Endothelial cell of umbilical vein (primary cell): ENCODE results near the gene KCNQ5. TPM values are rescaled to one million over a fixed set of nuclear protein-coding genes. Genes with fewer than 3 reads are reported as not detected.

Source experiments
- BruUV-seq: library from RNA; stranded (reverse); fragments of 400-500 nt; replicated peaks from 2 replicates; lab custom pipeline; 2021; lab: Mats Ljungman, UMichigan
- CTCF ChIA-PET: fragments of 300-600, 350-600 bp; sonication (Branson Sonifier 250); formaldehyde crosslinking; loops from one replicate; lab custom pipeline; 2021; ENCODE audit warnings: antibody characterized with exemption, inconsistent platforms; lab: Charles Lee
- POLR2A ChIA-PET: fragments of 300-600, 350-600 bp; sonication (Branson Sonifier 250); formaldehyde crosslinking; loops from one replicate; lab custom pipeline; 2021; ENCODE audit warnings: antibody characterized with exemption, inconsistent platforms; lab: Charles Lee
- DNase-seq: peaks from one replicate; pipeline ENCODE4 v3.0.0-alpha.2; 2011; ENCODE audit warnings: low read depth, low spot score
- FAIRE-seq: peaks from 2 replicates; lab custom pipeline; 2011; peaks lifted over from hg19 to GRCh38; lab: Jason Lieb, UNC
- H2AFZ ChIP-seq: 2 replicates; pipeline ENCODE4 v1.6.0; 2012; ENCODE audit warnings: low read depth, low read length, control low read depth, inconsistent platforms
- H3K27ac ChIP-seq: 2 replicates; pipeline ENCODE4 v1.5.1; 2011; ENCODE audit warnings: low read depth, mild to moderate bottlenecking, control low read depth, low read length, moderate library complexity; ENCODE audit not compliant: insufficient read depth
- H3K27me3 ChIP-seq, 2 experiments: 2 replicates each; pipeline versions ENCODE4 v1.6.0 to v1.6.1; 2011; ENCODE audit warnings: low read length in 2 of 2, mixed read lengths in 1 of 2; ENCODE audit not compliant: control insufficient read depth in 2 of 2, insufficient read depth in 2 of 2
- H3K36me3 ChIP-seq, 2 experiments: 2 replicates in 1 of 2; 3 replicates in 1 of 2; pipeline ENCODE4 v1.5.1; 2011; ENCODE audit warnings: low read length in 2 of 2, mild to moderate bottlenecking in 1 of 2, moderate library complexity in 1 of 2; ENCODE audit not compliant: control insufficient read depth in 2 of 2, insufficient read depth in 2 of 2; ENCODE audit errors: extremely low read depth in 1 of 2
- H3K4me1 ChIP-seq: 3 replicates; pipeline ENCODE4 v1.5.1; 2011; ENCODE audit warnings: mild to moderate bottlenecking, low read length; ENCODE audit not compliant: control insufficient read depth, insufficient read depth; ENCODE audit errors: extremely low read depth
- H3K4me2 ChIP-seq: 2 replicates; pipeline ENCODE4 v1.6.1; 2011; ENCODE audit warnings: low read length, control low read depth, mixed read lengths; ENCODE audit not compliant: insufficient read depth
- H3K4me3 ChIP-seq, 3 experiments: fragments of 200-600 bp in 1 of 3; sonication (generic), shearing (Covaris generic) in 1 of 3; replicated peaks in 1 of 3; 2 replicates each; pipeline ENCODE4 v1.5.1; 2011 to 2016; ENCODE audit warnings: control low read depth in 3 of 3, low read length in 3 of 3, mild to moderate bottlenecking in 2 of 3, inconsistent platforms in 1 of 3, low read depth in 1 of 3, moderate library complexity in 1 of 3; ENCODE audit not compliant: insufficient read depth in 1 of 3
- H3K79me2 ChIP-seq: 2 replicates; pipeline ENCODE4 v1.6.0; 2012; ENCODE audit warnings: low read length, inconsistent platforms; ENCODE audit not compliant: control insufficient read depth, insufficient read depth
- H3K9ac ChIP-seq: replicated peaks from 2 replicates; pipeline ENCODE3; 2011; ENCODE audit warnings: low read length, control low read depth; ENCODE audit not compliant: insufficient read depth; ENCODE audit errors: extremely low read depth
- H3K9me1 ChIP-seq: replicated peaks from 3 replicates; pipeline ENCODE4 v1.6.0; 2011; ENCODE audit warnings: mild to moderate bottlenecking, low read length; ENCODE audit not compliant: control insufficient read depth, insufficient read depth; ENCODE audit errors: extremely low read depth
- H3K9me3 ChIP-seq: replicated peaks from 2 replicates; pipeline ENCODE4 v1.5.1; 2012; ENCODE audit warnings: low read length, inconsistent platforms; ENCODE audit not compliant: control insufficient read depth, insufficient read depth
- H4K20me1 ChIP-seq: replicated peaks from 2 replicates; pipeline ENCODE3; 2011; ENCODE audit warnings: mild to moderate bottlenecking, low read length; ENCODE audit not compliant: control insufficient read depth, insufficient read depth; ENCODE audit errors: extremely low read depth
- EZH2 ChIP-seq: IDR thresholded peaks from 2 replicates; pipeline ENCODE4 v1.6.1; 2012; ENCODE audit warnings: borderline replicate concordance, low read depth, mild to moderate bottlenecking, moderate library complexity, low read length, inconsistent platforms; ENCODE audit not compliant: severe bottlenecking
- FOS ChIP-seq: IDR thresholded peaks from 2 replicates; pipeline ENCODE4 v1.6.1; 2011; ENCODE audit warnings: mild to moderate bottlenecking, low read length, moderate library complexity, borderline replicate concordance; ENCODE audit not compliant: insufficient read depth
- GATA2 ChIP-seq: IDR thresholded peaks from 2 replicates; pipeline ENCODE4 v1.7.0; 2011; ENCODE audit warnings: low read depth, mild to moderate bottlenecking, moderate library complexity, mixed read lengths, low read length; ENCODE audit not compliant: insufficient read length, insufficient read depth
- JUN ChIP-seq: IDR thresholded peaks from 2 replicates; pipeline ENCODE4 v1.6.1; 2011; ENCODE audit warnings: borderline replicate concordance, low read depth; ENCODE audit not compliant: insufficient read length, insufficient read depth
- MYC ChIP-seq: IDR thresholded peaks from one replicate; pipeline ENCODE4 v1.6.1; 2011; ENCODE audit warnings: mild to moderate bottlenecking, low read depth, low read length
- POLR2A ChIP-seq: IDR thresholded peaks from 2 replicates; pipeline ENCODE4 v1.6.1; 2012; ENCODE audit warnings: low read depth, mild to moderate bottlenecking, control low read depth, low read length
- POLR2AphosphoS5 ChIP-seq: IDR thresholded peaks from 2 replicates; pipeline ENCODE4 v1.6.1; 2012; ENCODE audit warnings: low read depth, mild to moderate bottlenecking, control low read depth, low read length, moderate library complexity; ENCODE audit not compliant: insufficient read depth
- dilution Hi-C: fragments of 300-500 bp; cut with MboI; formaldehyde crosslinking; loops from one replicate; pipeline ENCODE4 v1.15.0; 2019; ENCODE audit warnings: low sequenced_read_pairs; ENCODE audit not compliant: extremely low pct_ligation_motif_present
- intact Hi-C: fragments of 100-400 bp; cut with micrococcal nuclease; formaldehyde crosslinking; loops from one replicate; pipeline ENCODE4 v1.10.0; 2022
- polyA plus RNA-seq, 4 experiments: library from polyadenylated mRNA; depleted of rRNA in 3 of 4; stranded (reverse) in 3 of 4; unstranded in 1 of 4; fragments of >200 nt; gene quantifications; 2 replicates each; pipeline versions ENCODE4 v1.2.1 to v1.2.3, GENCODE V29; 2011 to 2012; ENCODE audit warnings: missing spikeins in 1 of 4
- total RNA-seq: library from RNA; stranded (reverse); gene quantifications from 2 replicates; pipeline ENCODE4 v1.2.3, GENCODE V29; 2021
- TF ChIP-seq, protein P1 (sequence below): IDR thresholded peaks from 2 replicates; pipeline ENCODE4 v1.6.1; 2011; ENCODE audit not compliant: insufficient read depth, insufficient read length
- TF ChIP-seq, protein P2 (sequence below), 2 donors: IDR thresholded peaks; 1 replicate in 1 of 2; 2 replicates in 1 of 2; pipeline ENCODE4 v1.5.1; 2011; ENCODE audit warnings: low read length in 2 of 2, mild to moderate bottlenecking in 2 of 2, moderate library complexity in 2 of 2, control low read depth in 1 of 2, inconsistent platforms in 1 of 2, low read depth in 1 of 2; ENCODE audit not compliant: insufficient read depth in 1 of 2; ENCODE audit errors: extremely low read depth in 1 of 2

KCNQ5 gene
- total and polyA plus RNA-seq, 2 donors (not counting 3 experiments of a cell fraction or from before 2014, with no cell fraction given), result 0.22 TPM; not detected in 1

DNA sequence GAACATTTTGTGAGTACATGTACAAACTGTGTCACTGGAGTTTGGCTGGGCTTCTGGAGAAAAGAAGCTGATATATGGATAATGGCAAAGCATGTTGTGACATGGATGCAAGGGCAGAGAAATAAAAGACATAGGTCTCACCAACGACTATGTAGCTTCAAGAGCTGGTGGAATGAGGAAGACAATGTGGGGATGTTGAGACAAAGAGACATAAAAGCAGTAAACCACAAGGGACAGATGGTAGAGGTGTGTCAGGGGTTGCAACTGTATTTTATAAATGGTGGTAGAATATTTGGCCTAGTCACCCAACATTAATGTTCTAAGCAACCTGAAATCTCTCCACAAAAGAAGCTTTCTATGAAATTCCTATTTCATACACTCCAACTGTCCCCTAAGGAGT lies 199.0 kb downstream of the KCNQ5 start:
- H3K4me3 ChIP-seq, result no peak overlapping the region
- H3K4me2 ChIP-seq, result no peak overlapping the region
- TF ChIP-seq JUN (no peak), EZH2 (no peak), POLR2AphosphoS5 (no peak), GATA2 (no peak), POLR2A (no peak), FOS (no peak), MYC (no peak)
- TF ChIP-seq, protein P1, sequence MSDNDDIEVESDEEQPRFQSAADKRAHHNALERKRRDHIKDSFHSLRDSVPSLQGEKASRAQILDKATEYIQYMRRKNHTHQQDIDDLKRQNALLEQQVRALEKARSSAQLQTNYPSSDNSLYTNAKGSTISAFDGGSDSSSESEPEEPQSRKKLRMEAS, result no peak
- TF ChIP-seq, protein P2, sequence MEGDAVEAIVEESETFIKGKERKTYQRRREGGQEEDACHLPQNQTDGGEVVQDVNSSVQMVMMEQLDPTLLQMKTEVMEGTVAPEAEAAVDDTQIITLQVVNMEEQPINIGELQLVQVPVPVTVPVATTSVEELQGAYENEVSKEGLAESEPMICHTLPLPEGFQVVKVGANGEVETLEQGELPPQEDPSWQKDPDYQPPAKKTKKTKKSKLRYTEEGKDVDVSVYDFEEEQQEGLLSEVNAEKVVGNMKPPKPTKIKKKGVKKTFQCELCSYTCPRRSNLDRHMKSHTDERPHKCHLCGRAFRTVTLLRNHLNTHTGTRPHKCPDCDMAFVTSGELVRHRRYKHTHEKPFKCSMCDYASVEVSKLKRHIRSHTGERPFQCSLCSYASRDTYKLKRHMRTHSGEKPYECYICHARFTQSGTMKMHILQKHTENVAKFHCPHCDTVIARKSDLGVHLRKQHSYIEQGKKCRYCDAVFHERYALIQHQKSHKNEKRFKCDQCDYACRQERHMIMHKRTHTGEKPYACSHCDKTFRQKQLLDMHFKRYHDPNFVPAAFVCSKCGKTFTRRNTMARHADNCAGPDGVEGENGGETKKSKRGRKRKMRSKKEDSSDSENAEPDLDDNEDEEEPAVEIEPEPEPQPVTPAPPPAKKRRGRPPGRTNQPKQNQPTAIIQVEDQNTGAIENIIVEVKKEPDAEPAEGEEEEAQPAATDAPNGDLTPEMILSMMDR (IDR thresholded peaks at IDR 0.05; ENCODE audit: extremely low read depth in 1 of 2, insufficient read depth in 1 of 2, low read depth in 1 of 2, low read length in 2 of 2), result no peak
- no peak overlapping the region for H3K9ac ChIP-seq
- no peaks in the 10 kb centered on the region for H3K4me1 ChIP-seq
- intact Hi-C loops, result no loop called here
- POLR2A ChIA-PET, result no interaction called here
- no peaks in the 10 kb centered on the region for H3K79me2 ChIP-seq
- H3K9me1 ChIP-seq, result no peaks in the 10 kb centered on the region
- no peak overlapping the region for H2AFZ ChIP-seq
- H3K36me3 ChIP-seq, result no peaks in the 10 kb centered on the region
- DNase-seq (no peak), FAIRE-seq (no peak)
- CTCF ChIA-PET, result interaction anchor here (1.2 to 1.3 kb wide), 2 partner anchors 11 to 20 kb away, joined by 3 read pairs; no protein-coding TSS in a partner anchor
- no peak overlapping the region for H3K27ac ChIP-seq
- H3K27me3 ChIP-seq, result no peaks in the 10 kb centered on the region
- BruUV-seq, result no TSS peak
- H3K9me3 ChIP-seq, result no peaks in the 10 kb centered on the region
- dilution Hi-C loops, result no loop called here
- no peaks in the 10 kb centered on the region for H4K20me1 ChIP-seq
